ENCODE data around the gene NSMF. TPM values are rescaled to one million over a fixed set of nuclear protein-coding genes. Genes with fewer than 3 reads are reported as not detected.

Gene NSMF
- total and polyA plus RNA-seq, 2 donors (not counting 3 experiments of a cell fraction or from before 2014, with no cell fraction given), result 43.3 to 53.7 TPM

DNA sequence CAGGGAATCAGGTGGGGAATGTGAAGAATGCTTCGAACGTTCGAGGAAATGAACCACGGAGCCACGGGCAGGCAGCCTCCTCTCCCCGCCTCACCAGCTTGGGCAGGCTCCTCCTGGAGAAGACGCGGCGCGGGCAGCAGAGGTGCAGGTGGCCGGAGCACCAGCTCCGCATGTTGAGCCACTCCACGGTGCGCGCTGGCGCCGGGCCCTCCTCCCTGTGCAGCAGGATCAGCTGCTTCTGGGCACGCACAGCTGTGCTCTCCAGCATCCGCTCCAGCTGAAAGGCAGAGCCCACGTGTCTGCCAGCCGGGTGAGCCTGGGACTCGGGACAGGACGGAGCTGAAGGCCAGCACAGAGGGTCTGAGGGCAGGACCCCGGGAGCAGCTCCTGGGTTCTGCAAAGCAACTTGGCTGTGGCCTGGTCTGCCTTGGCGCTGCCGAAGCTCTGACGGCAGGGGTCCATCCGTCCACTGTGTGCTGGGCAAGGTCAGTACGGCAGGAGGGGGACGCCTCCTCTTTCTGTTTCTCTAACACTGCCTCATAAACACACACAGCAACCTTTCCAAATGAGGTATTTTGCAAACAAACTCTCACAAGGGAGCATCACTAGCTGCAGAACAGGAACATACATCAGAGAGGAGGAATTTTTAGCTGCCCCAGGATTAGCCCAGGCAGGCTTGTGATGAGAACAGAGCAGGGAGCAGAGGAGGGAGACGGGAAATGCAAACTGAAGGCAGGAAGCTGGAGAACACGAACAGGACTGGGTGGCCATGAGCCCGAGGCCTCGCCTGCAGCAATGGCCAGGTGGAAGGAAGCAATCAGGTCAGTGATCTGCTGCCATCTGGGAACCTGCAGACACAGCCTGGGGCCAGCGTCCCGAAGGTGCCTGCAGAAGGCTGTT is 20.1 kb upstream of the NSMF start:
- H3K9me1 ChIP-seq (replicated peaks; ENCODE audit: control insufficient read depth, extremely low read depth, insufficient read depth, low read length), result no peaks in the 10 kb centered on the region
- FAIRE-seq (no peak), DNase-seq (ENCODE audit: low read depth, low spot score) (no peak)
- peaks cover 2% of the 10 kb centered on the region for H3K9me3 ChIP-seq (replicated peaks; ENCODE audit: control insufficient read depth, insufficient read depth, low read length)
- no peak overlapping the region for H3K27ac ChIP-seq (ENCODE audit: insufficient read depth, low read depth, low read length)
- TF ChIP-seq, protein P1, sequence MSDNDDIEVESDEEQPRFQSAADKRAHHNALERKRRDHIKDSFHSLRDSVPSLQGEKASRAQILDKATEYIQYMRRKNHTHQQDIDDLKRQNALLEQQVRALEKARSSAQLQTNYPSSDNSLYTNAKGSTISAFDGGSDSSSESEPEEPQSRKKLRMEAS (IDR thresholded peaks at IDR 0.05; ENCODE audit: insufficient read depth, insufficient read length), result no peak
- TF ChIP-seq GATA2 (IDR thresholded peaks at IDR 0.05; ENCODE audit: insufficient read depth, insufficient read length, low read depth, low read length), result no peak
- TF ChIP-seq CTCF (IDR thresholded peaks at IDR 0.05; ENCODE audit: extremely low read depth in 1 of 2, insufficient read depth in 1 of 2, low read depth in 1 of 2, low read length in 2 of 2), result no peak
- TF ChIP-seq JUN (IDR thresholded peaks at IDR 0.05; ENCODE audit: borderline replicate concordance, insufficient read depth, insufficient read length, low read depth), result no peak
- no peak for TF ChIP-seq MYC (IDR thresholded peaks at IDR 0.05; ENCODE audit: low read depth, low read length)
- TF ChIP-seq POLR2A (IDR thresholded peaks at IDR 0.05; ENCODE audit: low read depth, low read length), result no peak
- TF ChIP-seq EZH2 (IDR thresholded peaks at IDR 0.05; ENCODE audit: borderline replicate concordance, low read depth, low read length, severe bottlenecking), result no peak
- no peak for TF ChIP-seq FOS (IDR thresholded peaks at IDR 0.05; ENCODE audit: borderline replicate concordance, insufficient read depth, low read length)
- TF ChIP-seq POLR2AphosphoS5 (IDR thresholded peaks at IDR 0.05; ENCODE audit: insufficient read depth, low read depth, low read length), result no peak
- no peak overlapping the region for H3K9ac ChIP-seq (replicated peaks; ENCODE audit: extremely low read depth, insufficient read depth, low read length)
- H3K4me1 ChIP-seq (ENCODE audit: control insufficient read depth, extremely low read depth, insufficient read depth, low read length), result peaks cover 6% of the 10 kb centered on the region
- H3K79me2 ChIP-seq (ENCODE audit: control insufficient read depth, insufficient read depth, low read length), result no peaks in the 10 kb centered on the region
- no TSS peak for BruUV-seq (replicated peaks)
- intact Hi-C loops (cut with micrococcal nuclease), result no loop called here
- H3K4me3 ChIP-seq (replicated peaks in 1 of 3; ENCODE audit: insufficient read depth in 1 of 3, low read depth in 1 of 3, low read length in 3 of 3), result no peak overlapping the region
- H3K4me2 ChIP-seq (ENCODE audit: insufficient read depth, low read length), result no peak overlapping the region
- H4K20me1 ChIP-seq (replicated peaks; ENCODE audit: control insufficient read depth, extremely low read depth, insufficient read depth, low read length), result no peaks in the 10 kb centered on the region
- no peak overlapping the region for H2AFZ ChIP-seq (ENCODE audit: low read depth, low read length)
- POLR2A ChIA-PET, result no interaction called here
- dilution Hi-C loops (cut with MboI; ENCODE audit: extremely low pct_ligation_motif_present, low sequenced_read_pairs), result no loop called here
- no peaks in the 10 kb centered on the region for H3K36me3 ChIP-seq (ENCODE audit: control insufficient read depth in 2 of 2, extremely low read depth in 1 of 2, insufficient read depth in 2 of 2, low read length in 2 of 2)
- no peaks in the 10 kb centered on the region for H3K27me3 ChIP-seq (ENCODE audit: control insufficient read depth in 2 of 2, insufficient read depth in 2 of 2, low read length in 2 of 2)
- CTCF ChIA-PET, result interaction anchor here (1.2 kb wide), 1 partner anchor 9 kb away, joined by 5 read pairs; no protein-coding TSS in a partner anchor
